GM21825 (cell line): Measurements from ENCODE around the gene TMEM72.

Experiments
- ATAC-seq: cut with Tn5 transposase; IDR thresholded peaks from one replicate; pipeline ENCODE4 v1.9.1; 2021; ENCODE audit warnings: mild to moderate bottlenecking, moderate library complexity; ENCODE audit not compliant: unreplicated experiment

The TMEM72 gene

GRCh38 chr10:44889834-44890233, 21.3 kb upstream of the TMEM72 start:
- ATAC-seq, result no peak

DNA sequence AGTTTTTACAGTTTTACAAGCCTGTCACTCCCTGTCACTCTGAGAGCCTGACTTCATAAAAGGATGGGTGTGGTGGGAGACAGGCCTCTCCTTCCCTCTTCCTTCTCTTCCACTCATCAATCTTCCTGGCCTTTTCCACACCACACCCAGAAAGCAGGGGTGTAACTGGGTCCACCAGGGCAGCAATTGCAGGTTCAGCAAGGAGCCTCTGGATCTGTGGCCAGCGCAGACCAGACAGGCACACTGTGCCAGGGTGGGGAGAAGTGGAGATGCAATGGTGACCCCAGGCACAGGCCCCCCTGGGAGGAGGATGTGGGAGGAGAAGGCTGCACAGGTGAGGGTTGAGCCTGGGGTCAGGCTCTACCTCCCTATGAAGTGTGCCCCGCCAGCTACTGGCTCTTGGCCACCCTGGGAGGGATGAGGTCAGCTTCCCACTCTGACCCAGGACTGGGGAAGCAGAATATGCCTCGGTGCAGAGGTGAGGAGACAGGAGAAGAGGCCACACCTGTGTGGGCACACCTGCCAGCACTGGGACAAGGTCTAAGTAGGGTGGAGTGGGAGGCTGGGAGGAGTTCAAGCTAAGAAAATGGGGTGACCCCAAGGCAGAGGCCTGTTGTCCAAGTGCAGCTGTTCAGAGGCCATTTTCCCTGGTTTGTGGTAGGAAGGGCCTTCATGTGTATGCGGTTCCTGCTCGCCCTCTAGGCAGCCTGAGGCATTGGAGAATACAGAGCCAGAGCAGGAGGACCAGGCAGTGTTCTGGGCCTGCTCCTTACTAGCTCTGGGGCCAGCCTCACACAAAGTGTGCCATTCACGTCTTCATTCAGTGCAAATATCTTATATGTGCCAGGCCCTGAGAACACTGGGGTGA, 20.2 kb upstream of the TMEM72 start:
- no peak for ATAC-seq

DNA sequence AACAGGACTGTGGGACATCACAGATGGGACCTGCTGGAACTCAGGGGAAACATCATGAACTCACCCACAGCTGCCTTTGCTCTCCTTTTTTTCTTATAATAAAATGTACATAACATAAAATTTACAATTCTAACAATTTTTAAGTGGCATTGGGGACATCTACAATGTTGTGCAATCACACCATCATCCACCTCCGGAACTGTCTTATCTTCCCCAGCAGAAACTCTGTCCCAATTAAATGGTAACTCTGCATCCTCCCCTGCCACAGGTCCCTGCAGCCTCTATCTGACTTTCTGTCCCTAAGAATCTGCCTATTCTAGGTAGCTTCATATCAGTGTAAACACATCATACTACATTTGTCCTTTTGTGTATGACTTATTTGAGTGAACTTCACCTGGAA, 19.4 kb upstream of the TMEM72 start:
- ATAC-seq, result no peak

- no peak for ATAC-seq
These were observed 17.3 kb upstream of the TMEM72 start for GRCh38 chr10:44893604-44894468.

DNA sequence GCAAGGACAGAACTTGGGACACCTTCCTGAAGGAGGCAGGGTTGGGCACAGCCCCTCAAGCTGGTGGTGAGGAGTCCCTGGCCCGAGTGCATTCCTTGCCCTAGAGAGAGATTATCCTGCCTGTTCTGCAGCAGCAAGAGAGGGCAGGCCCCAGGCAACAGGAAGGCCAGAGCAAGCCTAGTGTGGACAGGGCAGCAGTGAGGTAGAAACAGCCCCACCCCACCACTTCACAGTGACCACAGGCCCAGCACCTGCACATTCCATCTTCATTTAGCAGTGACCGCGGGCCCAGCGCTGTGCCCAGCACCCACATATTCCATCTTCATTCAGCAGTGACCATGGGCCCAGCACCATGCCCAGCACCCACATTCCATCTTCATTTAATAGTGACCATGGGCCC, 16.4 kb upstream of the TMEM72 start:
- no peak for ATAC-seq

DNA sequence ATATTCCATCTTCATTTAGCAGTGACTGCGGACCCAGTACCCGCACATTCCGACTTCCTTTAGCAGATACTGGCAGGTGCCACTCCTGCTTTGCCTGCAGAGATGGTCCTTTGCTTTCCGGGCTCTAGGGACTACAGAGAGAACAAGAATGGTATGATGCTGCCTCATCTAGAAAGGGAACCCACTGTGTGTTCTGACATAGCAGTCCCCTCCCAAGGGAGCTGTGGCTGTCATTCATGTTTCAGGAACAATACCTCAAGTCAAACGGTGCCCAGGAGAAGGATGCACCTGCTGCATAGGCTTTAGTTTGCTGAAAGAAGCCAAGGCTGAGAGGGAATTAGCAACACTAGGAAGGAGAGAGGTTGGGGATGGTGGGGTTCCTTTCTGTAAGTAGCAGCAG, 15.9 kb upstream of the TMEM72 start:
- no peak for ATAC-seq

DNA sequence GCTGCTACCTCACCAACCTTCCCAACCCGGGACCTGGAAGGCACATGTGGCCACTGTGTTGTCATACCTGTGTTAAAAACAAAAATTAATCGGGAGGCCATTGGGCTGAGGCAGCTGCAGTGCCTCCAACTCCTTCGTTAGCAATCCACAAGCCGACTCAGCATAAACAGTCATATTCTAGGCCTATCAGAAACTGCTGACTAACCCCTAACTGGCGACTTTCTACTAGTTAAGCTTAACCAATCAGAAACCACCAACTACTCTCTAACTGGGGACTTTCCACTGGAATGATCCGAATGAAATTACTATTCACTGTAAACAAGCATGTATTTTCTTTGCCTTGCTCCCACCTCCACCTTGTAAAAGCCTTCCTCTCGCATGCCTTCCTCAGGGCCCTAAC, 14.1 kb upstream of the TMEM72 start:
- ATAC-seq, result no peak

- ATAC-seq, result no peak
These were observed 12.5 kb upstream of the TMEM72 start for GRCh38 chr10:44898665-44899064.

DNA sequence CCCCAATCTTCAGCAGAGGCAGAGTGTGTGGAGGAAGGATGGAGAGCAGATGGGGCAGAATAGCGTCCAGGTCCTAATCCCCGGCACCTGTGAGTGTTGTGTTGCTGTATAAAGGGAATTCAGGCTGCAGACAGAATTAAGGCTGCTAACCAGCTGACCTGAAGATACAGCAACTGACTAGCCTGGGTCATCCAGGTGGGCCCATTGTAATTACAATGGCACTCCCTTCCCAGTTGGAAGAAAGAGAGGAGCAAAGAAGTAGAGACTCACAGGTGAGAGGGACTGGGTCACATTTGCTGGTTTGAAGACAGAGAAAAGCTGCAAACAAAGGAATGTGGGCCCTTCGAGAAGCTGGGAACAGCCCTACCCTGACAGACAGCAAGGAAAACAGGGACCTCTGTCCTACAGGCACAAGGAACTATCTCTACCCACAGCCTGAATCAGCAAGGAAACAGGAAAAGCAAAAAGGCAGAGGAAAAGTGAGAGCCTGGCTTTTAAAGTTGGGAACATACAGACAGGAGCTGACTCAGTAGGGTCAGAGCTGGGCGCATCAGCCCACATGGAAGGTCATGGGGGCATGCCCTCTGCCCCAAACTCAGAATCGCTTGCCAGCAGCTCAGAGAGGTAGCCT, 11.6 kb upstream of the TMEM72 start:
- no peak for ATAC-seq

- ATAC-seq, result no peak
These were observed 8.1 kb upstream of the TMEM72 start for GRCh38 chr10:44902941-44903545.

- no peak for ATAC-seq
These were observed 4.7 kb upstream of the TMEM72 start for GRCh38 chr10:44906486-44906885.

DNA sequence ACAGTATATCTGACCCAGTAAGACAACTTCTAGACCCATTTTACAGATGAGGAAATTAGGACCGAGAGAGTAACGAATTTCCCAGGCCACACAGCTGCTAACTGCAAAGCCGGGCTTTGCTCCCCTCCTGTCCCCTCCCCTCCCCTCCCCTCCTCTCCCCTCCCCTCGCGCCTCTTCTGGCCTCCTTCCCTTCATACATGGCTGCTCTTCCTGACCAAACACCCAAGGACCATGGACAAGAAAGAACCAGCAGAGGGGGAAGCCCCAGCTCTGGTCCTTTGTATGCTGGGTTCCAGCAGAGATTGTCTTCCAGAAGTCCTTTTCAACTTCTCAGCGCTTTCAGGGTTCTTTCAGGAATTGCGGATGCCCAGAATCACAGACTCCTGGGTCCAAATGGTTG, 3.6 kb upstream of the TMEM72 start:
- ATAC-seq, result no peak

DNA sequence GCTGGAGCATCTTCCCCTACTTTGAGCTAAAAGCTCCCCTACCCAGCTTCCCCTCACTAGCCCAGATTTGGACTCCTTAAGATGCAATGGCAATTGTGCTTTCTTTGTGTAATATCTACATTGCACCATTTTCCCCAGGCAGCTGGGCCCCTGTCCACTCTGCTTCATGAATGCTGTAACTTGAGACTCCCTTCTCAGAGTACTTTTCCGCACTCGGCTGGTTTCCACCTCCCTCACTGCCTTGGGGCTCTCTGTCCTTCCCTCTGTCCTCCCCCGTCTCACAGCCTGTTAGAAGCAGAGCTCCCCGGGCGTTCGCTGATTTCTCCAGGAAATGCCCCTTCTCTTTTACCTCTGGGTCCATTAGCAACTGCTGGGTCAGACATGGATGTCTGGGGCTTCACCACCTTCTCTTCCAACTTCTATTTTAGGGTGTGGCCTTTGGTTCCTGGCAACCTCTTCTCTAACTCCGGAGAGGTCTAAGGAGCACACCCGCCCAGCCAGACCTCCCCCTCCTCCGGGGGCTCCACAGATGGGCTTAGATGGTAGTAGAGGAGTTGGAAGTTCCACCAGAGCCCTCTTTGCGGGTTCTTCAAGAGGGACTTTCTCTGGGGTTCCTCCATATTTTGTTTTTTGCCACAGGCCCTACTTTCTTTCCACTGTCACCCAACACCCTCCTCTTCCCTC, 2.9 kb upstream of the TMEM72 start:
- ATAC-seq, result no peak

DNA sequence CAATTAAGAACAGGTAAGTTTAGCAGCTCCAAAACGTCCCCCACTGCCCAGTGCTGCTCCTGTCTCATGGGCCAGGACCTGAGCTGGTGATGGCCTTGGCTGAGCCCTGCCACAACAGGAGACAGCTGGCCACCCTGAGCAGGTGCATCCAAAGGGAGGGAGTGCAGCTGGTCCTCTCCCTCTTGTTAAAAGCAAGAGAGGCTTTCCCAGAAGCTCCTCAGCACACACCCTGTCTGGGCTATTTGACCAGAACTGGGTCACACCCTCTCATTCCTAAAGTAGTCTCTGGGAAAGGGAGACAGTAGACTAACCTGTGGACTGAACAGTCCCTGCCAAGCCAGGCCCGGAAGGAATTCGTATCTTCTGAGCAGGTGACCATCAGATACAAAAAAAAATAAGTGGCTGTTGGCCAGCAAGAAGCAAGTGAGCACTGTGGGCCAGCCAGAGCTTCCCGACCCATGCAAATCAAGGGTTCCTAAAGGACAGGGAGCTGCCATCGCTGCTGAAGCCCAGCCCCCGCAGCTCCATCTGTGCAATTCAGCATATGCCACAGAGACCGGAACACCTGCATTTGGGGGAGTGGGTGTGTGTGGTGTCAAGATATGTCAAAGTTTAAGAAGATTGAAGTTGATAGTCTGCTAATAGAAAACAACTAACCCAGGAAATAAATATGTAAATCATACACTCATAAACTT, 2.1 kb upstream of the TMEM72 start:
- no peak for ATAC-seq

GRCh38 chr10:44909910-44910309, 1.2 kb upstream of the TMEM72 start:
- ATAC-seq, result no peak

- ATAC-seq, result no peak
These were observed 535 bp upstream of the TMEM72 start for GRCh38 chr10:44910602-44911001.

- ATAC-seq, result no peak
These were observed 814 bp downstream of the TMEM72 start for GRCh38 chr10:44911951-44912350.

- ATAC-seq, result no peak
These were observed 2.4 kb downstream of the TMEM72 start for GRCh38 chr10:44913350-44914081.

- ATAC-seq, result no peak
These were observed 3.8 kb downstream of the TMEM72 start for GRCh38 chr10:44914891-44915290.
